Measurements from ENCODE around the gene PPT2. TPM values are rescaled to one million over a fixed set of nuclear protein-coding genes. Genes with fewer than 3 reads are reported as not detected.
A peak's percentile ranks its signal among the peaks of the same experiment; 100 is the strongest.

The PPT2 gene
- total RNA-seq, 4 donors from 2014 or later, result 14.9 to 31.4 (median 20.8) TPM

- intact Hi-C loops (cut with DNase I), result no loop called here
- 39% methylated on average over 21 of the region's 22 CpGs for WGBS
- H3K27ac ChIP-seq (replicated peaks in 1 of 4), result peak overlapping the region; percentile 85 to 94 (median 91)
These were observed 24.4 kb upstream of the PPT2 start for GRCh38 chr6:32129297-32130088.

DNA sequence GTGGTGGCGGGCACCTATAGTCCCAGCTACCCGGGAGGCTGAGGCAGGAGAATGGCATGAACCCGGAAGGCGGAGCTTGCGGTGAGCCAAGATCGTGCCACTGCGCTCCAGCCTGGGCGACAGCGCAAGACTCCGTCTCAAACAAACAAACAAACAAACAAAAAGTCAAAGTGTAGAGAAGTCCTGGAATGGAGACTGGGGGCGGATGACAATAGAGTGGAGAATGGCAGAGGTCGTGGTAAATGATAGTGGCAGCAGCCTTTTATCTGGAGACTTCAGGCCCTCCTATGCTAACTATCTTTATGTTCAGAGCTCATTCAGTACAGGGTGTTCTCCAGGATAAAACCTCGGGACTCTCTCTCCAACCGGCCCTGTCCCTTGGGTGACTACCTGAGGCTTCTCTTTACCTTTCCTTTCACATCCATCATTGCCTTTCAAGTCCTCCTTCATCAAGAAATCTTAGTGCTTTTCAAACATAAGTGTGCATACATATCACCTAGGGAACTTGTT is 22.4 kb upstream of the PPT2 start:
- Histone ChIP-seq H3K4me1 (peaks cover 27 to 34% (median 31%) of the 10 kb centered on the region in 4 donors), H3K9me3 (no peaks in the 10 kb centered on the region), H3K27ac (replicated peaks in 1 of 4) (no peak overlapping the region), H3K27me3 (no peaks in the 10 kb centered on the region), H3K4me3 (no peak overlapping the region), H3K36me3 (peaks cover 0 to 6% (median 3%) of the 10 kb centered on the region in 4 donors)
- 90% methylated on average over 14 of the region's 14 CpGs for WGBS
- TF ChIP-seq POLR2AphosphoS5 (IDR thresholded peaks at IDR 0.05) (no peak), EP300 (IDR thresholded peaks at IDR 0.05) (no peak), POLR2A (IDR thresholded peaks at IDR 0.05; ENCODE audit: low read depth) (no peak)
- TF ChIP-seq, protein P1, sequence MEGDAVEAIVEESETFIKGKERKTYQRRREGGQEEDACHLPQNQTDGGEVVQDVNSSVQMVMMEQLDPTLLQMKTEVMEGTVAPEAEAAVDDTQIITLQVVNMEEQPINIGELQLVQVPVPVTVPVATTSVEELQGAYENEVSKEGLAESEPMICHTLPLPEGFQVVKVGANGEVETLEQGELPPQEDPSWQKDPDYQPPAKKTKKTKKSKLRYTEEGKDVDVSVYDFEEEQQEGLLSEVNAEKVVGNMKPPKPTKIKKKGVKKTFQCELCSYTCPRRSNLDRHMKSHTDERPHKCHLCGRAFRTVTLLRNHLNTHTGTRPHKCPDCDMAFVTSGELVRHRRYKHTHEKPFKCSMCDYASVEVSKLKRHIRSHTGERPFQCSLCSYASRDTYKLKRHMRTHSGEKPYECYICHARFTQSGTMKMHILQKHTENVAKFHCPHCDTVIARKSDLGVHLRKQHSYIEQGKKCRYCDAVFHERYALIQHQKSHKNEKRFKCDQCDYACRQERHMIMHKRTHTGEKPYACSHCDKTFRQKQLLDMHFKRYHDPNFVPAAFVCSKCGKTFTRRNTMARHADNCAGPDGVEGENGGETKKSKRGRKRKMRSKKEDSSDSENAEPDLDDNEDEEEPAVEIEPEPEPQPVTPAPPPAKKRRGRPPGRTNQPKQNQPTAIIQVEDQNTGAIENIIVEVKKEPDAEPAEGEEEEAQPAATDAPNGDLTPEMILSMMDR (IDR thresholded peaks at IDR 0.05), result no peak
- DNase-seq (ENCODE audit: extremely low spot score), result no peak
- intact Hi-C loops (cut with DNase I), result no loop called here

More at GRCh38 chr6:32129297-32130088, 24.4 kb upstream of the PPT2 start:
- no peak for DNase-seq (ENCODE audit: extremely low spot score)
- Histone ChIP-seq H3K36me3 (peaks cover 15 to 26% (median 22%) of the 10 kb centered on the region in 4 donors), H3K4me3 (peak overlapping the region; percentile 80 to 92 (median 86)), H3K4me1 (peaks cover 29 to 47% (median 38%) of the 10 kb centered on the region in 4 donors), H3K27me3 (no peaks in the 10 kb centered on the region), H3K9me3 (no peaks in the 10 kb centered on the region)
- no peak for TF ChIP-seq POLR2A (IDR thresholded peaks at IDR 0.05; ENCODE audit: low read depth)
- no peak for TF ChIP-seq EP300 (IDR thresholded peaks at IDR 0.05)
- TF ChIP-seq, protein P1 (IDR thresholded peaks at IDR 0.05), result no peak

DNA sequence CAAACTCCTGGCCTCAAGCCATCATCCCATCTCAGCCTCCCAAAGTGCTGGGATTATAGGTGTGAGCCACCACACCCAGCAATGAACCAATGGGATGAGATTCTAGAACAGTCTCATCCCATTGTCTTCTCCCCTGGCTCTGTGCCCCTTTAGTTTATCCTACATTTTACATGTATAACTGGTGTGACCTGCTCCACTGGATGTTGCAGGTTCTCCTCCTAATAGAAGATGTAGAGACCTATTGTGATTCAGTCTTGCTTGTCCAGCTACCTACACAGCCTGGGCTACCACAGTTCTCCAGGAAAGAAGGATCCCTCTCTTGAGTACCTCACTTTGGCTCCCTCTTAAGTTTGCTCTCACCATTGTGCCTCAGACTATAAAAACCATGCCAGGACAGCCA is 21.8 kb upstream of the PPT2 start:
- H3K27me3 ChIP-seq, result no peaks in the 10 kb centered on the region
- H3K4me1 ChIP-seq, result peaks cover 21 to 28% (median 25%) of the 10 kb centered on the region in 4 donors
- no peak overlapping the region for H3K4me3 ChIP-seq
- H3K27ac ChIP-seq (replicated peaks in 1 of 4), result no peak overlapping the region
- no peak for DNase-seq (ENCODE audit: extremely low spot score)
- no peaks in the 10 kb centered on the region for H3K9me3 ChIP-seq
- TF ChIP-seq EP300 (IDR thresholded peaks at IDR 0.05) (no peak), POLR2A (IDR thresholded peaks at IDR 0.05; ENCODE audit: low read depth) (no peak), POLR2AphosphoS5 (IDR thresholded peaks at IDR 0.05) (no peak)
- TF ChIP-seq, protein P1 (IDR thresholded peaks at IDR 0.05), result no peak
- intact Hi-C loops (cut with DNase I), result no loop called here
- no peaks in the 10 kb centered on the region for H3K36me3 ChIP-seq

GRCh38 chr6:32133786-32134185 is 20.2 kb upstream of the PPT2 start:
- Histone ChIP-seq H3K27me3 (no peaks in the 10 kb centered on the region), H3K27ac (replicated peaks in 1 of 4) (no peak overlapping the region), H3K36me3 (no peaks in the 10 kb centered on the region), H3K4me3 (no peak overlapping the region), H3K9me3 (no peaks in the 10 kb centered on the region), H3K4me1 (peaks cover 11 to 15% (median 14%) of the 10 kb centered on the region in 4 donors)
- intact Hi-C loops (cut with DNase I), result no loop called here
- TF ChIP-seq EP300 (IDR thresholded peaks at IDR 0.05), result no peak
- TF ChIP-seq POLR2AphosphoS5 (IDR thresholded peaks at IDR 0.05), result no peak
- TF ChIP-seq, protein P1 (IDR thresholded peaks at IDR 0.05), result no peak
- no peak for TF ChIP-seq POLR2A (IDR thresholded peaks at IDR 0.05; ENCODE audit: low read depth)
- 84% methylated on average over 4 of the region's 4 CpGs for WGBS
- no peak for DNase-seq (ENCODE audit: extremely low spot score)
